IPS-18c (cell line): Measurements from ENCODE around the gene HGS.
A peak's percentile ranks its signal among the peaks of the same experiment; 100 is the strongest.
"Not testable (repeated sequence)": the region's sequence is repeated elsewhere in the genome, so short reads cannot be mapped to it uniquely, and the experiment has no call there.

ENCODE experiments used
- H3K4me3 ChIP-seq: 2 replicates; pipeline ENCODE4 v1.7.0; 2013; ENCODE audit warnings: low read depth, mild to moderate bottlenecking, low read length, moderate library complexity; ENCODE audit not compliant: insufficient read depth
- H3K9me3 ChIP-seq: one replicate; pipeline ENCODE4 v1.6.1; 2013; ENCODE audit warnings: mild to moderate bottlenecking, low read length, moderate library complexity; ENCODE audit not compliant: control insufficient read depth, insufficient read depth

HGS gene

GRCh38 chr17:81673561-81674258 is 10.1 kb upstream of the HGS start:
- Histone ChIP-seq H3K9me3 (no peaks in the 10 kb centered on the region), H3K4me3 (no peak overlapping the region)

GRCh38 chr17:81675515-81676221 is 8.1 kb upstream of the HGS start:
- H3K4me3 ChIP-seq, H3K9me3 ChIP-seq: not testable (repeated sequence)

GRCh38 chr17:81676906-81677305 is 6.9 kb upstream of the HGS start:
- Histone ChIP-seq H3K9me3 (no peaks in the 10 kb centered on the region), H3K4me3 (no peak overlapping the region)

- Histone ChIP-seq H3K9me3 (peaks cover 2% of the 10 kb centered on the region), H3K4me3 (no peak overlapping the region)
Measured at GRCh38 chr17:81680150-81680549, 3.7 kb upstream of the HGS start.

- Histone ChIP-seq H3K4me3 (no peak overlapping the region), H3K9me3 (peaks cover 2% of the 10 kb centered on the region)
Measured at GRCh38 chr17:81681672-81682071, 2.1 kb upstream of the HGS start.

GRCh38 chr17:81682565-81683207 is 1.1 kb upstream of the HGS start:
- Histone ChIP-seq H3K9me3 (peaks cover 2% of the 10 kb centered on the region), H3K4me3 (peak overlapping the region; percentile 98)

- peaks cover 2% of the 10 kb centered on the region for H3K9me3 ChIP-seq
Measured at GRCh38 chr17:81683208-81683583, 615 bp upstream of the HGS start.

GRCh38 chr17:81684442-81684911 is 666 bp downstream of the HGS start:
- Histone ChIP-seq H3K9me3 (peaks cover 2% of the 10 kb centered on the region), H3K4me3 (peak overlapping the region; percentile 92)

More at GRCh38 chr17:81683208-81683583, 615 bp upstream of the HGS start:
- H3K4me3 ChIP-seq = peak overlapping the region; percentile 98

GRCh38 chr17:81685108-81685507 is 1.3 kb downstream of the HGS start:
- Histone ChIP-seq H3K4me3 (0 out of 2 replicates have a peak overlapping the region, but pooled peaks have one; percentile 92), H3K9me3 (peaks cover 2% of the 10 kb centered on the region)

GRCh38 chr17:81686614-81687013 is 2.8 kb downstream of the HGS start:
- H3K4me3 ChIP-seq = no peak overlapping the region
- H3K9me3 ChIP-seq = peaks cover 2% of the 10 kb centered on the region

- H3K4me3 ChIP-seq = no peak overlapping the region
- peaks cover 2% of the 10 kb centered on the region for H3K9me3 ChIP-seq
Measured at GRCh38 chr17:81687770-81688541, 4.1 kb downstream of the HGS start.

GRCh38 chr17:81688616-81689015 is 4.8 kb downstream of the HGS start:
- peaks cover 2% of the 10 kb centered on the region for H3K9me3 ChIP-seq
- no peak overlapping the region for H3K4me3 ChIP-seq

GRCh38 chr17:81690066-81690465 is 6.3 kb downstream of the HGS start:
- H3K9me3 ChIP-seq = no peaks in the 10 kb centered on the region
- no peak overlapping the region for H3K4me3 ChIP-seq

GRCh38 chr17:81690549-81690948 is 6.7 kb downstream of the HGS start:
- H3K9me3 ChIP-seq = no peaks in the 10 kb centered on the region
- no peak overlapping the region for H3K4me3 ChIP-seq

GRCh38 chr17:81691196-81691595 is 7.4 kb downstream of the HGS start:
- Histone ChIP-seq H3K4me3 (no peak overlapping the region), H3K9me3 (no peaks in the 10 kb centered on the region)

- no peak overlapping the region for H3K4me3 ChIP-seq
- H3K9me3 ChIP-seq = no peaks in the 10 kb centered on the region
Measured at GRCh38 chr17:81691608-81692007, 7.8 kb downstream of the HGS start.

- Histone ChIP-seq H3K9me3 (no peaks in the 10 kb centered on the region), H3K4me3 (no peak overlapping the region)
Measured at GRCh38 chr17:81693509-81694210, 9.8 kb downstream of the HGS start.
